DOHH2 (cell line): ENCODE data around the gene IRS2.

Source experiments
- H3F3A ChIP-seq: fragments of 200-600 bp; sonication (generic), shearing (Covaris generic); 2 replicates; pipeline ENCODE4 v1.6.0; 2016; ENCODE audit warnings: antibody characterized with exemption, mild to moderate bottlenecking; ENCODE audit not compliant: control insufficient read depth, insufficient read depth
- H3K27ac ChIP-seq: fragments of 200-600 bp; sonication (generic); 2 replicates; pipeline ENCODE4 v1.5.1; 2014; ENCODE audit warnings: low read depth, mild to moderate bottlenecking, low read length, moderate library complexity
- H3K27me3 ChIP-seq: fragments of 200-600 bp; sonication (generic); 2 replicates; pipeline ENCODE4 v1.6.1; 2014; ENCODE audit warnings: mild to moderate bottlenecking, low read length, mixed read lengths; ENCODE audit not compliant: control insufficient read depth
- H3K36me3 ChIP-seq: fragments of 200-600 bp; sonication (generic); 2 replicates; pipeline ENCODE4 v1.6.1; 2014; ENCODE audit warnings: mild to moderate bottlenecking, low read length, moderate library complexity, mixed read lengths; ENCODE audit not compliant: control insufficient read depth
- H3K4me1 ChIP-seq: fragments of 200-600 bp; sonication (generic); 2 replicates; pipeline ENCODE4 v1.6.1; 2014; ENCODE audit warnings: mild to moderate bottlenecking, low read length, mixed read lengths; ENCODE audit not compliant: control insufficient read depth
- H3K4me2 ChIP-seq: fragments of 200-600 bp; sonication (generic); 2 replicates; pipeline ENCODE4 v1.6.0; 2014; ENCODE audit warnings: mild to moderate bottlenecking, low read length, moderate library complexity
- H3K4me3 ChIP-seq: fragments of 200-600 bp; sonication (generic); 2 replicates; pipeline ENCODE4 v1.5.1; 2014; ENCODE audit warnings: mild to moderate bottlenecking, low read length, mixed read lengths
- H3K79me2 ChIP-seq: fragments of 200-600 bp; sonication (generic); 2 replicates; pipeline ENCODE4 v1.6.1; 2014; ENCODE audit warnings: mild to moderate bottlenecking, low read length, mixed read lengths; ENCODE audit not compliant: control insufficient read depth
- H3K9me2 ChIP-seq: fragments of 200-600 bp; sonication (generic); replicated peaks from 2 replicates; pipeline ENCODE4 v1.6.1; 2014; ENCODE audit warnings: mild to moderate bottlenecking, low read length, mixed read lengths; ENCODE audit not compliant: control insufficient read depth
- H3K9me3 ChIP-seq: fragments of 200-600 bp; sonication (generic); 2 replicates; pipeline ENCODE4 v1.6.1; 2014; ENCODE audit warnings: antibody characterized with exemption, low read length, mixed read lengths; ENCODE audit not compliant: control insufficient read depth, insufficient read depth
- H4K20me1 ChIP-seq: fragments of 200-600 bp; sonication (generic); 2 replicates; pipeline ENCODE4 v1.6.0; 2014; ENCODE audit warnings: low read depth, mild to moderate bottlenecking, antibody characterized with exemption, low read length, moderate library complexity; ENCODE audit not compliant: control insufficient read depth, insufficient read depth
- CTCF ChIP-seq: fragments of 200-600 bp; sonication (generic); IDR thresholded peaks from one replicate; pipeline ENCODE4 v1.5.1; 2014; ENCODE audit warnings: antibody characterized with exemption, mild to moderate bottlenecking, low read depth, low read length; ENCODE audit not compliant: poor library complexity, severe bottlenecking
- EZH2phosphoT487 ChIP-seq: fragments of 200-600 bp; sonication (generic); IDR thresholded peaks from 2 replicates; pipeline ENCODE4 v1.6.1; 2017; ENCODE audit warnings: borderline replicate concordance, mild to moderate bottlenecking, antibody characterized with exemption, low read length, moderate library complexity, mixed read lengths

The IRS2 gene

GRCh38 chr13:109786457-109787134, at the start of gene IRS2:
Gene IRS2 (minus strand): TSS chr13:109786583. CDS start chr13:109786053, 530 bp downstream.
- Histone ChIP-seq H3K36me3 (no peaks in the 10 kb centered on the region), H3K79me2 (no peaks in the 10 kb centered on the region), H3K27me3 (no peaks in the 10 kb centered on the region), H3K27ac (no peak within 1 kb of the TSS), H3K9me2 (no peaks in the 10 kb centered on the region), H3F3A (no peaks in the 10 kb centered on the region), H4K20me1 (no peaks in the 10 kb centered on the region), H3K4me1 (no peaks in the 10 kb centered on the region), H3K4me2 (no peak within 1 kb of the TSS), H3K9me3 (peaks cover 9% of the 10 kb centered on the region; the same call in 1 of the 2 replicates), H3K4me3 (no peak within 1 kb of the TSS)
- TF ChIP-seq EZH2phosphoT487 (no peak), CTCF (no peak)

GRCh38 chr13:109834973-109835720, 48.8 kb upstream of the IRS2 start:
- no peak overlapping the region for H3K27ac ChIP-seq
- no peaks in the 10 kb centered on the region for H3K79me2 ChIP-seq
- no peak overlapping the region for H3K4me3 ChIP-seq
- H4K20me1 ChIP-seq = no peaks in the 10 kb centered on the region
- no peaks in the 10 kb centered on the region for H3K27me3 ChIP-seq
- TF ChIP-seq EZH2phosphoT487 = no peak
- TF ChIP-seq CTCF = no peak
- H3K36me3 ChIP-seq = no peaks in the 10 kb centered on the region
- H3K9me2 ChIP-seq = no peaks in the 10 kb centered on the region
- H3F3A ChIP-seq = no peaks in the 10 kb centered on the region
- no peaks in the 10 kb centered on the region for H3K9me3 ChIP-seq
- no peak overlapping the region for H3K4me2 ChIP-seq
- H3K4me1 ChIP-seq = no peaks in the 10 kb centered on the region

- no peaks in the 10 kb centered on the region for H3K4me1 ChIP-seq
Measured at GRCh38 chr13:109833940-109834339, 47.6 kb upstream of the IRS2 start.

More at GRCh38 chr13:109833940-109834339, 47.6 kb upstream of the IRS2 start:
- Histone ChIP-seq H4K20me1 (no peaks in the 10 kb centered on the region), H3K27ac (no peak overlapping the region), H3K79me2 (no peaks in the 10 kb centered on the region), H3K4me2 (no peak overlapping the region), H3F3A (no peaks in the 10 kb centered on the region), H3K4me3 (no peak overlapping the region), H3K27me3 (no peaks in the 10 kb centered on the region), H3K36me3 (no peaks in the 10 kb centered on the region), H3K9me3 (no peaks in the 10 kb centered on the region), H3K9me2 (no peaks in the 10 kb centered on the region)
- TF ChIP-seq CTCF (no peak), EZH2phosphoT487 (no peak)
